B cell (primary cell): Measurements from ENCODE around the gene GASK1B.

Source experiments
- EZH2 ChIP-seq: IDR thresholded peaks from 2 replicates; pipeline ENCODE4 v1.6.1; 2012; ENCODE audit warnings: borderline replicate concordance, low read depth, mild to moderate bottlenecking, moderate library complexity, low read length; ENCODE audit not compliant: insufficient read depth, poor library complexity, severe bottlenecking
- TF ChIP-seq, protein P1 (sequence below): fragments of 200-600 bp; IDR thresholded peaks from one replicate; pipeline ENCODE4 v1.8.0; 2022; ENCODE audit warnings: antibody characterized with exemption, mild to moderate bottlenecking

DNA sequence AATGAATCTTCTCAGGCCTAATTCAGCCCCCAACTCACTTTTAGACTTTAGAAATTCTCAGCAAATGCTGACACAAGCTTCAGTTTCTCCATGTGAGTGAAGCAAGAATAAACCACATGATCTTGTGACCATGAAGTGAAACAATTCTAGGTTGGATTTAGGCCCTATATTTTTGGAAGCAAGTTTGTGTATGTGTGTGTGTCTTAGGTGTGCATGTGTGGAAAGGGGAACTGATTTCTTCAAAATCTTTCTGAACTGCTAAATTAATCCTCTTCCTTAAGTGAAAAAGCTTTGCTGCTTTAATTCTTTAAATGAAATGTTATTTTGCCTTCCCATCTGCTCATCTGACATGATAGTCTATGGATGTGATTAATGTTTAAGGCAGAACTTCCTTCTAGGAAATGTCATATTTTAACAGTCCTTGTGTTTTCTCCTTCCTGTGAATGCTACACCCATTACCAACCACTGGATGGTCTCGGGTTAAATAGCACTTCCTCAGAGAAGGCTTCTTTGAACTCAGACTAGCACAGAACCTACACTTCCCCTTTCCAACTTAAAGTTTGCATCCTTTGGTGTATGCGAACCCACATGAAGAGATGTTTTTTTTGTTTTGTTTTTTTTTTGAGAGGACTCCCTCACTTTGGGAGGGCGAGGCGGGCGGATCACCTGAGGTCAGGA is 36.3 kb upstream of the GASK1B start:
- no peak for TF ChIP-seq EZH2
- TF ChIP-seq, protein P1, sequence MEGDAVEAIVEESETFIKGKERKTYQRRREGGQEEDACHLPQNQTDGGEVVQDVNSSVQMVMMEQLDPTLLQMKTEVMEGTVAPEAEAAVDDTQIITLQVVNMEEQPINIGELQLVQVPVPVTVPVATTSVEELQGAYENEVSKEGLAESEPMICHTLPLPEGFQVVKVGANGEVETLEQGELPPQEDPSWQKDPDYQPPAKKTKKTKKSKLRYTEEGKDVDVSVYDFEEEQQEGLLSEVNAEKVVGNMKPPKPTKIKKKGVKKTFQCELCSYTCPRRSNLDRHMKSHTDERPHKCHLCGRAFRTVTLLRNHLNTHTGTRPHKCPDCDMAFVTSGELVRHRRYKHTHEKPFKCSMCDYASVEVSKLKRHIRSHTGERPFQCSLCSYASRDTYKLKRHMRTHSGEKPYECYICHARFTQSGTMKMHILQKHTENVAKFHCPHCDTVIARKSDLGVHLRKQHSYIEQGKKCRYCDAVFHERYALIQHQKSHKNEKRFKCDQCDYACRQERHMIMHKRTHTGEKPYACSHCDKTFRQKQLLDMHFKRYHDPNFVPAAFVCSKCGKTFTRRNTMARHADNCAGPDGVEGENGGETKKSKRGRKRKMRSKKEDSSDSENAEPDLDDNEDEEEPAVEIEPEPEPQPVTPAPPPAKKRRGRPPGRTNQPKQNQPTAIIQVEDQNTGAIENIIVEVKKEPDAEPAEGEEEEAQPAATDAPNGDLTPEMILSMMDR, result no peak
